ENCODE results near the gene OR10J5. TPM values are rescaled to one million over a fixed set of nuclear protein-coding genes. Genes with fewer than 3 reads are reported as not detected.

OR10J5 gene
- total and polyA plus RNA-seq, 2 of the 4 experiments (the other 2 are of a cell fraction), result not detected

DNA sequence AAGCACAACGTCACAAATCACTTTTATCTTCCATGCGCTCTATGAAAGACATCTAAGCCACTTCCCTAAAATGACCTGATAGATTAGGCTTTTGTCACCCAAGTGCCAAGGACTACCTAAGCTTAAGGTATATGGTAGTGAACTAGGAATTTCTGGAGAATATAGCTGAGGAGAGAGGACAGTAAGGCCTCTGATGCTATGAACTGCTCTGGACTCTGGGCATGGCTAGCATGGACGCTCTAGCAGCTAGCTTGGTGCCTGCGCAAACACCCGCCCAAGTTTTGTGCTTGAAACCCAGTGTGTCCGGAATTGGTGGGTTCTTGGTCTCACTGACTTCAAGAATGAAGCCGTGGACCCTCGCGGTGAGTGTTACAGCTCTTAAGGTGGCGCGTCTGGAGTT lies 42.5 kb downstream of the OR10J5 start:
- no CpG with 5 or more reads among the region's 11 CpGs for WGBS, 2 experiments (ENCODE audit: extremely low coverage in 2 of 2, insufficient read length in 1 of 2)
- no peak overlapping the region for H3K27ac ChIP-seq (ENCODE audit: insufficient read depth, low read length)
- H3K4ac ChIP-seq (ENCODE audit: low read depth, low read length), result no peak overlapping the region
- no peaks in the 10 kb centered on the region for H4K20me1 ChIP-seq (ENCODE audit: insufficient read depth, low read length)
- no peak overlapping the region for H3K4me2 ChIP-seq (ENCODE audit: low read depth, low read length)
- ATAC-seq (ENCODE audit: low read depth) (no peak), DNase-seq (no peak)
- H3K9ac ChIP-seq (ENCODE audit: low read depth, low read length), result no peak overlapping the region
- ChIA-PET CTCF (no interaction called here), POLR2A (ENCODE audit: unreplicated experiment) (no interaction called here)
- H2BK120ac ChIP-seq (ENCODE audit: low read depth, low read length), result no peak overlapping the region
- no peak overlapping the region for H2AK5ac ChIP-seq (ENCODE audit: low read depth, low read length)
- dilution Hi-C loops (cut with HindIII; ENCODE audit: low sequenced_read_pairs, unreplicated experiment) (no loop called here), in situ Hi-C loops (cut with MboI; ENCODE audit: low sequenced_read_pairs) (no loop called here), intact Hi-C loops (cut with micrococcal nuclease) (no loop called here)
- no peak overlapping the region for H4K8ac ChIP-seq (ENCODE audit: low read depth in 2 of 2, low read length in 2 of 2)
- no peak overlapping the region for H2BK20ac ChIP-seq (ENCODE audit: low read depth, low read length)
- no peak overlapping the region for H2AK9ac ChIP-seq (replicated peaks; ENCODE audit: low read depth, low read length, poor library complexity)
- no TSS peak for BruUV-seq (replicated peaks)
- no peaks in the 10 kb centered on the region for H3K27me3 ChIP-seq (ENCODE audit: control insufficient read depth, insufficient read depth, low read length)
- no peak overlapping the region for H3K18ac ChIP-seq (ENCODE audit: low read depth, low read length)
- no peak overlapping the region for H4K5ac ChIP-seq (ENCODE audit: low read depth, low read length)
- no peaks in the 10 kb centered on the region for H3K9me1 ChIP-seq (ENCODE audit: insufficient read depth, low read length)
- H3K4me3 ChIP-seq (ENCODE audit: insufficient read depth, low read depth, low read length), result no peak overlapping the region
- no peak overlapping the region for H2AFZ ChIP-seq (replicated peaks; ENCODE audit: low read length, poor library complexity)
- H3K14ac ChIP-seq (replicated peaks; ENCODE audit: low read depth, low read length), result no peak overlapping the region
- no peak overlapping the region for H3K23ac ChIP-seq (ENCODE audit: low read depth, low read length)
- no peaks in the 10 kb centered on the region for H3K36me3 ChIP-seq (ENCODE audit: control insufficient read depth, insufficient read depth, low read length)
- no peak overlapping the region for H2BK5ac ChIP-seq (ENCODE audit: low read depth, low read length, poor library complexity, severe bottlenecking)
- H3K79me1 ChIP-seq (ENCODE audit: low read depth in 1 of 2, low read length in 2 of 2), result no peaks in the 10 kb centered on the region
- H3K9me3 ChIP-seq (ENCODE audit: control insufficient read depth, insufficient read depth, low read length), result 0 out of 2 replicates have a peak, but pooled peaks cover 2% of the 10 kb centered on the region
- H4K91ac ChIP-seq (ENCODE audit: insufficient read depth, low read depth, low read length), result no peak overlapping the region
- no peaks in the 10 kb centered on the region for H3K4me1 ChIP-seq (ENCODE audit: control insufficient read depth, insufficient read depth, low read length)
- H2BK15ac ChIP-seq (ENCODE audit: low read depth, low read length), result no peak overlapping the region
- TF ChIP-seq, protein P1, sequence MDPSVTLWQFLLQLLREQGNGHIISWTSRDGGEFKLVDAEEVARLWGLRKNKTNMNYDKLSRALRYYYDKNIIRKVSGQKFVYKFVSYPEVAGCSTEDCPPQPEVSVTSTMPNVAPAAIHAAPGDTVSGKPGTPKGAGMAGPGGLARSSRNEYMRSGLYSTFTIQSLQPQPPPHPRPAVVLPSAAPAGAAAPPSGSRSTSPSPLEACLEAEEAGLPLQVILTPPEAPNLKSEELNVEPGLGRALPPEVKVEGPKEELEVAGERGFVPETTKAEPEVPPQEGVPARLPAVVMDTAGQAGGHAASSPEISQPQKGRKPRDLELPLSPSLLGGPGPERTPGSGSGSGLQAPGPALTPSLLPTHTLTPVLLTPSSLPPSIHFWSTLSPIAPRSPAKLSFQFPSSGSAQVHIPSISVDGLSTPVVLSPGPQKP (IDR thresholded peaks at IDR 0.05; ENCODE audit: borderline replicate concordance, low read depth, low read length), result no peak
- no peak for TF ChIP-seq SMC3 (IDR thresholded peaks at IDR 0.05; ENCODE audit: low read depth, low read length)
- no peak for TF ChIP-seq CHD1 (IDR thresholded peaks at IDR 0.05; ENCODE audit: low read depth, low read length)
- TF ChIP-seq FOS (IDR thresholded peaks at IDR 0.05; ENCODE audit: low read depth, low read length), result no peak
- TF ChIP-seq POLR2A (IDR thresholded peaks at IDR 0.05; ENCODE audit: low read depth, low read length), result no peak
- no peak for TF ChIP-seq MAFK (IDR thresholded peaks at IDR 0.05; ENCODE audit: low read depth, low read length)
- no peak for TF ChIP-seq MXI1 (IDR thresholded peaks at IDR 0.05; ENCODE audit: borderline replicate concordance, low read depth, low read length)
- TF ChIP-seq BHLHE40 (IDR thresholded peaks at IDR 0.05; ENCODE audit: low read depth, low read length), result no peak
- TF ChIP-seq, protein P2, sequence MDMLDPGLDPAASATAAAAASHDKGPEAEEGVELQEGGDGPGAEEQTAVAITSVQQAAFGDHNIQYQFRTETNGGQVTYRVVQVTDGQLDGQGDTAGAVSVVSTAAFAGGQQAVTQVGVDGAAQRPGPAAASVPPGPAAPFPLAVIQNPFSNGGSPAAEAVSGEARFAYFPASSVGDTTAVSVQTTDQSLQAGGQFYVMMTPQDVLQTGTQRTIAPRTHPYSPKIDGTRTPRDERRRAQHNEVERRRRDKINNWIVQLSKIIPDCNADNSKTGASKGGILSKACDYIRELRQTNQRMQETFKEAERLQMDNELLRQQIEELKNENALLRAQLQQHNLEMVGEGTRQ (IDR thresholded peaks at IDR 0.05; ENCODE audit: low read depth, low read length), result no peak
- no peak for TF ChIP-seq RFX5 (IDR thresholded peaks at IDR 0.05; ENCODE audit: low read depth, low read length)
- no peak for TF ChIP-seq NFE2L2 (IDR thresholded peaks at IDR 0.05; ENCODE audit: low read depth, low read length)
- TF ChIP-seq RAD21 (IDR thresholded peaks at IDR 0.05; ENCODE audit: low read length), result no peak
- H3K56ac ChIP-seq (ENCODE audit: extremely low read depth, insufficient read depth, low read length), result no peak overlapping the region

Measured in IMR-90 (cell line).